GM12878 (cell line): ENCODE measurements around the gene CSAG2.

ENCODE experiments used
- CTCF ChIP-seq, 3 experiments: IDR thresholded peaks in 2 of 3; conservative IDR thresholded peaks in 1 of 3; 2 replicates each; pipeline ENCODE4 v1.5.1; 2011; ENCODE audit warnings: low read depth in 3 of 3, low read length in 3 of 3, mild to moderate bottlenecking in 3 of 3, control low read depth in 2 of 3, moderate library complexity in 2 of 3, inconsistent platforms in 1 of 3, mixed read lengths in 1 of 3; ENCODE audit not compliant: control insufficient read depth in 2 of 3, insufficient read depth in 1 of 3; ENCODE audit errors: extremely low read depth in 1 of 3
- HDAC6 ChIP-seq: fragments of 200-600 bp; sonication (generic); IDR thresholded peaks from one replicate; pipeline ENCODE4 v1.8.0; 2017; ENCODE audit warnings: antibody characterized with exemption; ENCODE audit not compliant: unreplicated experiment
- HDGF ChIP-seq: fragments of 450-650 bp; IDR thresholded peaks from 2 replicates; pipeline ENCODE4 v1.6.1; 2016; ENCODE audit warnings: antibody characterized with exemption
- NRF1 ChIP-seq: conservative IDR thresholded peaks from 2 replicates; pipeline ENCODE4 v1.6.1; 2011; ENCODE audit warnings: mild to moderate bottlenecking, low read depth, low read length, improper control_type of control experiment
- PBX3 ChIP-seq: IDR thresholded peaks from 2 replicates; pipeline ENCODE4 v1.6.1; 2011; ENCODE audit warnings: mild to moderate bottlenecking, low read depth, low read length, moderate library complexity; ENCODE audit not compliant: insufficient replicate concordance
- POLR2A ChIP-seq: IDR thresholded peaks from 2 replicates; pipeline ENCODE4 v1.6.1; 2011; ENCODE audit warnings: low read depth, mild to moderate bottlenecking, low read length
- POLR2AphosphoS2 ChIP-seq: IDR thresholded peaks from 2 replicates; pipeline ENCODE4 v1.6.1; 2011; ENCODE audit warnings: low read depth, mild to moderate bottlenecking, low read length, improper control_type of control experiment, moderate library complexity
- RAD21 ChIP-seq: IDR thresholded peaks from 2 replicates; pipeline ENCODE4 v1.6.1; 2011; ENCODE audit warnings: mild to moderate bottlenecking, low read depth, low read length, moderate library complexity; ENCODE audit not compliant: insufficient read depth
- RFX5 ChIP-seq: IDR thresholded peaks from 2 replicates; pipeline ENCODE4 v1.6.1; 2011; ENCODE audit warnings: low read depth, low read length, improper control_type of control experiment
- SREBF2 ChIP-seq: IDR thresholded peaks from 2 replicates; pipeline ENCODE4 v1.6.1; 2012; ENCODE audit warnings: mild to moderate bottlenecking, low read length
- TCF3 ChIP-seq: IDR thresholded peaks from 2 replicates; pipeline ENCODE4 v1.6.1; 2012; ENCODE audit warnings: low read depth, mild to moderate bottlenecking, low read length, borderline replicate concordance; ENCODE audit not compliant: insufficient read depth
- ZNF384 ChIP-seq: IDR thresholded peaks from 2 replicates; pipeline ENCODE4 v1.6.1; 2012; ENCODE audit warnings: low read depth, mild to moderate bottlenecking, low read length, improper control_type of control experiment, borderline replicate concordance

- TF ChIP-seq HDGF (no peak), CTCF (IDR thresholded peaks at IDR 0.05 in 2 of 3, conservative IDR thresholded peaks at IDR 0.05 in 1 of 3; ENCODE audit: control insufficient read depth in 2 of 3, extremely low read depth in 1 of 3, insufficient read depth in 1 of 3, low read depth in 3 of 3, low read length in 3 of 3) (no peak), RAD21 (no peak), POLR2AphosphoS2 (no peak), ZNF384 (no peak), SREBF2 (no peak), NRF1 (no peak), TCF3 (no peak), POLR2A (no peak), HDAC6 (no peak), RFX5 (no peak), PBX3 (no peak)
These were observed 34.9 kb downstream of the CSAG2 start for GRCh38 chrX:152674135-152674534.
